GM18511 (cell line): ENCODE measurements around the gene SLC9A3.

Experiments used
- ATAC-seq: cut with Tn5 transposase; IDR thresholded peaks from one replicate; pipeline ENCODE4 v1.9.1; 2021; ENCODE audit warnings: mild to moderate bottlenecking, moderate library complexity; ENCODE audit not compliant: unreplicated experiment

Gene SLC9A3

GRCh38 chr5:555058-555623, 30.9 kb upstream of the SLC9A3 start:
- no peak for ATAC-seq

GRCh38 chr5:554284-554988, 30.2 kb upstream of the SLC9A3 start:
- ATAC-seq, result no peak

GRCh38 chr5:553874-554273, 29.6 kb upstream of the SLC9A3 start:
- no peak for ATAC-seq

- ATAC-seq, result no peak
These were observed 27.2 kb upstream of the SLC9A3 start for GRCh38 chr5:551406-551805.

GRCh38 chr5:549229-549628, 25.0 kb upstream of the SLC9A3 start:
- ATAC-seq, result no peak

GRCh38 chr5:548256-548655, 24.0 kb upstream of the SLC9A3 start:
- no peak for ATAC-seq

- ATAC-seq, result no peak
These were observed 23.1 kb upstream of the SLC9A3 start for GRCh38 chr5:547086-547924.

- no peak for ATAC-seq
These were observed 22.2 kb upstream of the SLC9A3 start for GRCh38 chr5:546376-546908.

GRCh38 chr5:545641-546375, 21.6 kb upstream of the SLC9A3 start:
- no peak for ATAC-seq

- ATAC-seq, result no peak
These were observed 20.6 kb upstream of the SLC9A3 start for GRCh38 chr5:544675-545355.

GRCh38 chr5:543755-544674, 19.8 kb upstream of the SLC9A3 start:
- ATAC-seq, result peak; percentile 97

- peak; percentile 18 for ATAC-seq
These were observed 19.1 kb upstream of the SLC9A3 start for GRCh38 chr5:543351-543750.

GRCh38 chr5:542319-543311, 18.4 kb upstream of the SLC9A3 start:
- ATAC-seq, result no peak

GRCh38 chr5:541539-542318, 17.5 kb upstream of the SLC9A3 start:
- no peak for ATAC-seq

- no peak for ATAC-seq
These were observed 16.8 kb upstream of the SLC9A3 start for GRCh38 chr5:540906-541538.

- ATAC-seq, result no peak
These were observed 16.0 kb upstream of the SLC9A3 start for GRCh38 chr5:540071-540905.
